ENCODE data around the gene CCDC28B.

DNA sequence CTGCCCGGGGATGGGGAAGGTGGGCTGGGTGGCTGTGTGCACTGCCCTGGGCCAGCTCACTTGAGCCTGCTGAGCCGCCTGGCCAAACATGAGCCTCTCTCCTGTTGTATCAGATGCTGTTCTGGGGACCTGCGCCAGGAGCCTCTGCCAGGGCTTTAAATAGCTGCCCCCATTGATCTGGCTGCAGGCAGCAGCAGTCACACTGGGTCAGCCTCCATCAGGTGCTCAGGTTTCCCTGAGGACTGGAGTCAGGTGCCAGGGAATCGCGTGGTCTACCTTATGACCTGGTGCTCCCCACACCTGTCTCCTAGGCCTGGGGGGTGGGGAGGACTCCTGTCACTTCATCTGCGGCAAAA, 700 bp upstream of the CCDC28B start:
- TF ChIP-seq, protein P1, sequence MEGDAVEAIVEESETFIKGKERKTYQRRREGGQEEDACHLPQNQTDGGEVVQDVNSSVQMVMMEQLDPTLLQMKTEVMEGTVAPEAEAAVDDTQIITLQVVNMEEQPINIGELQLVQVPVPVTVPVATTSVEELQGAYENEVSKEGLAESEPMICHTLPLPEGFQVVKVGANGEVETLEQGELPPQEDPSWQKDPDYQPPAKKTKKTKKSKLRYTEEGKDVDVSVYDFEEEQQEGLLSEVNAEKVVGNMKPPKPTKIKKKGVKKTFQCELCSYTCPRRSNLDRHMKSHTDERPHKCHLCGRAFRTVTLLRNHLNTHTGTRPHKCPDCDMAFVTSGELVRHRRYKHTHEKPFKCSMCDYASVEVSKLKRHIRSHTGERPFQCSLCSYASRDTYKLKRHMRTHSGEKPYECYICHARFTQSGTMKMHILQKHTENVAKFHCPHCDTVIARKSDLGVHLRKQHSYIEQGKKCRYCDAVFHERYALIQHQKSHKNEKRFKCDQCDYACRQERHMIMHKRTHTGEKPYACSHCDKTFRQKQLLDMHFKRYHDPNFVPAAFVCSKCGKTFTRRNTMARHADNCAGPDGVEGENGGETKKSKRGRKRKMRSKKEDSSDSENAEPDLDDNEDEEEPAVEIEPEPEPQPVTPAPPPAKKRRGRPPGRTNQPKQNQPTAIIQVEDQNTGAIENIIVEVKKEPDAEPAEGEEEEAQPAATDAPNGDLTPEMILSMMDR (IDR thresholded peaks at IDR 0.05): no peak
- no peak for TF ChIP-seq POLR2A (IDR thresholded peaks at IDR 0.05)

Measured in testis (tissue), 2 donors.